Keratinocyte (primary cell): Measurements from ENCODE around the gene RAB12. TPM values are rescaled to one million over a fixed set of nuclear protein-coding genes. Genes with fewer than 3 reads are reported as not detected.

Experiments used
- DNase-seq: peaks from one replicate; pipeline ENCODE4 v3.0.0-alpha.2; 2011; ENCODE audit warnings: low read depth, missing footprints, low spot score
- FAIRE-seq: peaks from 2 replicates; lab custom pipeline; 2011; peaks lifted over from hg19 to GRCh38; lab: Jason Lieb, UNC
- H2AFZ ChIP-seq: 2 replicates; pipeline ENCODE4 v1.6.0; 2012; ENCODE audit warnings: low read length, control low read depth, inconsistent platforms; ENCODE audit not compliant: control insufficient read depth
- H3K27ac ChIP-seq: 2 replicates; pipeline ENCODE4 v1.5.1; 2011; ENCODE audit warnings: low read length; ENCODE audit not compliant: control insufficient read depth, insufficient read depth
- H3K27me3 ChIP-seq: 3 replicates; pipeline ENCODE4 v1.6.0; 2011; ENCODE audit warnings: low read length; ENCODE audit not compliant: control insufficient read depth, insufficient read depth; ENCODE audit errors: extremely low read depth
- H3K36me3 ChIP-seq, 2 experiments: 2 replicates in 1 of 2; 3 replicates in 1 of 2; pipeline ENCODE4 v1.5.1; 2011; ENCODE audit warnings: low read length in 2 of 2, mild to moderate bottlenecking in 1 of 2; ENCODE audit not compliant: control insufficient read depth in 2 of 2, insufficient read depth in 2 of 2; ENCODE audit errors: extremely low read depth in 1 of 2
- H3K4me1 ChIP-seq: 3 replicates; pipeline ENCODE4 v1.5.1; 2011; ENCODE audit warnings: low read length; ENCODE audit not compliant: control insufficient read depth, insufficient read depth; ENCODE audit errors: extremely low read depth
- H3K4me2 ChIP-seq: 3 replicates; pipeline ENCODE4 v1.6.0; 2011; ENCODE audit warnings: low read depth, low read length; ENCODE audit not compliant: control insufficient read depth, insufficient read depth; ENCODE audit errors: extremely low read depth
- H3K4me3 ChIP-seq, 3 experiments: fragments of 200-600 bp in 1 of 3; sonication (generic) in 1 of 3; 2 replicates in 2 of 3; 3 replicates in 1 of 3; pipeline ENCODE4 v1.5.1; 2011 to 2016; ENCODE audit warnings: low read length in 3 of 3, mild to moderate bottlenecking in 3 of 3, control low read depth in 2 of 3, inconsistent platforms in 1 of 3, low read depth in 1 of 3, mixed read lengths in 1 of 3, mixed run types in 1 of 3, moderate library complexity in 1 of 3; ENCODE audit not compliant: control insufficient read depth in 2 of 3, insufficient read depth in 2 of 3; ENCODE audit errors: extremely low read depth in 1 of 3
- H3K79me2 ChIP-seq: 2 replicates; pipeline ENCODE4 v1.6.0; 2012; ENCODE audit warnings: low read length; ENCODE audit not compliant: control insufficient read depth, insufficient read depth
- H3K9ac ChIP-seq: 3 replicates; pipeline ENCODE4 v1.6.0; 2011; ENCODE audit warnings: low read length; ENCODE audit not compliant: control insufficient read depth, insufficient read depth; ENCODE audit errors: extremely low read depth
- H3K9me1 ChIP-seq: 3 replicates; pipeline ENCODE4 v1.6.0; 2011; ENCODE audit warnings: low read length; ENCODE audit not compliant: control insufficient read depth, insufficient read depth; ENCODE audit errors: extremely low read depth
- H3K9me3 ChIP-seq: 2 replicates; pipeline ENCODE4 v1.5.1; 2012; ENCODE audit warnings: low read depth, low read length; ENCODE audit not compliant: control insufficient read depth
- H4K20me1 ChIP-seq: 3 replicates; pipeline ENCODE4 v1.6.0; 2011; ENCODE audit warnings: low read length; ENCODE audit not compliant: control insufficient read depth, insufficient read depth; ENCODE audit errors: extremely low read depth
- CTCF ChIP-seq, 3 experiments: IDR thresholded peaks in 1 of 3; conservative IDR thresholded peaks in 1 of 3; optimal IDR thresholded peaks in 1 of 3; 2 replicates in 2 of 3; 3 replicates in 1 of 3; pipeline versions ENCODE3 to v1.5.1; 2011; ENCODE audit warnings: low read length in 3 of 3, mild to moderate bottlenecking in 3 of 3, moderate library complexity in 2 of 3, control low read depth in 1 of 3, inconsistent platforms in 1 of 3; ENCODE audit not compliant: insufficient read depth in 2 of 3; ENCODE audit errors: extremely low read depth in 1 of 3
- EZH2 ChIP-seq: IDR thresholded peaks from one replicate; pipeline ENCODE4 v1.6.1; 2012; ENCODE audit warnings: inconsistent platforms, mild to moderate bottlenecking, low read length, moderate library complexity
- dilution Hi-C: fragments of 300-500 bp; cut with MboI; formaldehyde crosslinking; loops from one replicate; pipeline ENCODE4 v1.7.0; 2020; ENCODE audit warnings: low sequenced_read_pairs; ENCODE audit not compliant: extremely low pct_ligation_motif_present
- polyA plus RNA-seq, 5 experiments: library from polyadenylated mRNA; depleted of rRNA in 3 of 5; stranded (reverse) in 3 of 5; stranded (forward) in 1 of 5; unstranded in 1 of 5; fragments of >200 nt; gene quantifications; 1 replicate in 1 of 5; 2 replicates in 3 of 5; 3 replicates in 1 of 5; pipeline versions ENCODE4 v1.2.1 to v1.2.3, GENCODE V29; 2011 to 2012; ENCODE audit warnings: missing spikeins in 2 of 5, low read depth in 1 of 5, low replicate concordance in 1 of 5

The RAB12 gene
- polyA plus RNA-seq, 1 donor (not counting 4 experiments of a cell fraction or from before 2014, with no cell fraction given): 46.4 TPM

- FAIRE-seq (peak; percentile 77), DNase-seq (no peak)
- no peaks in the 10 kb centered on the region for H3K9me3 ChIP-seq
Observed at GRCh38 chr18:8673256-8674209, 64.3 kb downstream of the RAB12 start.

GRCh38 chr18:8675057-8675456 is 65.8 kb downstream of the RAB12 start:
- Histone ChIP-seq H3K27me3 (no peaks in the 10 kb centered on the region), H3K79me2 (no peaks in the 10 kb centered on the region), H3K4me2 (no peak overlapping the region), H3K27ac (no peak overlapping the region), H3K9me3 (no peaks in the 10 kb centered on the region), H3K4me3 (no peak overlapping the region), H3K36me3 (no peaks in the 10 kb centered on the region), H3K9me1 (no peaks in the 10 kb centered on the region), H2AFZ (no peak overlapping the region), H3K4me1 (no peaks in the 10 kb centered on the region), H4K20me1 (no peaks in the 10 kb centered on the region), H3K9ac (no peak overlapping the region)
- dilution Hi-C loops: no loop called here
- no peak for DNase-seq
- TF ChIP-seq CTCF (optimal IDR thresholded peaks at IDR 0.05 in 1 of 3, IDR thresholded peaks at IDR 0.05 in 1 of 3, conservative IDR thresholded peaks at IDR 0.05 in 1 of 3; ENCODE audit: extremely low read depth in 1 of 3, insufficient read depth in 2 of 3, low read length in 3 of 3) (no peak), EZH2 (no peak)
- FAIRE-seq: no peak

More at GRCh38 chr18:8673256-8674209, 64.3 kb downstream of the RAB12 start:
- Histone ChIP-seq H3K4me3 (no peak overlapping the region), H3K27me3 (no peaks in the 10 kb centered on the region), H4K20me1 (no peaks in the 10 kb centered on the region), H3K36me3 (no peaks in the 10 kb centered on the region), H3K4me1 (peaks cover 2% of the 10 kb centered on the region), H3K4me2 (no peak overlapping the region), H3K79me2 (no peaks in the 10 kb centered on the region), H2AFZ (no peak overlapping the region), H3K27ac (no peak overlapping the region), H3K9ac (no peak overlapping the region), H3K9me1 (no peaks in the 10 kb centered on the region)
- TF ChIP-seq CTCF (optimal IDR thresholded peaks at IDR 0.05 in 1 of 3, IDR thresholded peaks at IDR 0.05 in 1 of 3, conservative IDR thresholded peaks at IDR 0.05 in 1 of 3; ENCODE audit: extremely low read depth in 1 of 3, insufficient read depth in 2 of 3, low read length in 3 of 3) (no peak), EZH2 (no peak)
- dilution Hi-C loops: no loop called here
